GM18498 (cell line): Measurements from ENCODE around the gene SDR39U1.

Source experiments
- ATAC-seq: cut with Tn5 transposase; IDR thresholded peaks from one replicate; pipeline ENCODE4 v1.9.1; 2021; ENCODE audit warnings: mild to moderate bottlenecking, moderate library complexity; ENCODE audit not compliant: unreplicated experiment

The SDR39U1 gene

GRCh38 chr14:24430143-24430681 is 12.4 kb downstream of the SDR39U1 start:
- ATAC-seq: peak; percentile 66

GRCh38 chr14:24429395-24430142 is 13.0 kb downstream of the SDR39U1 start, which contains the start of the genes CBLN3 and KHNYN:
CBLN3 (minus strand) TSS chr14:24429668; CDS start chr14:24429054, 614 bp downstream.
KHNYN (plus strand) TSS chr14:24429954; CDS start chr14:24430731, 777 bp downstream.
- ATAC-seq: peak; percentile 88

GRCh38 chr14:24428628-24429394 is 13.8 kb downstream of the SDR39U1 start:
- ATAC-seq: no peak

GRCh38 chr14:24427537-24428508 is 14.8 kb downstream of the SDR39U1 start:
- no peak for ATAC-seq

- ATAC-seq: no peak
These were observed 15.6 kb downstream of the SDR39U1 start for GRCh38 chr14:24426912-24427536.

GRCh38 chr14:24426150-24426911 is 16.2 kb downstream of the SDR39U1 start:
- no peak for ATAC-seq

- no peak for ATAC-seq
These were observed 16.9 kb downstream of the SDR39U1 start for GRCh38 chr14:24425704-24426103.

- ATAC-seq: no peak
These were observed 19.6 kb downstream of the SDR39U1 start for GRCh38 chr14:24422694-24423601.

- ATAC-seq: no peak
These were observed 20.3 kb downstream of the SDR39U1 start for GRCh38 chr14:24422261-24422660.

GRCh38 chr14:24418492-24418873 is 24.1 kb downstream of the SDR39U1 start:
- ATAC-seq: no peak

- ATAC-seq: no peak
These were observed 24.6 kb downstream of the SDR39U1 start for GRCh38 chr14:24417832-24418491.

- no peak for ATAC-seq
These were observed 25.5 kb downstream of the SDR39U1 start for GRCh38 chr14:24416932-24417619.

- no peak for ATAC-seq
These were observed 26.2 kb downstream of the SDR39U1 start for GRCh38 chr14:24416254-24416931.

GRCh38 chr14:24415421-24416253 is 26.9 kb downstream of the SDR39U1 start:
- ATAC-seq: no peak

- no peak for ATAC-seq
These were observed 27.7 kb downstream of the SDR39U1 start for GRCh38 chr14:24414732-24415420.
